VCaP (cell line): ENCODE measurements around the gene MAML1.

Experiments
- H3K27ac ChIP-seq: fragments of 450-650 bp; 2 replicates; pipeline ENCODE4 v1.5.1; 2017
- CTCF ChIP-seq: fragments of 450-650 bp; conservative IDR thresholded peaks from 2 replicates; pipeline ENCODE4 v1.5.1; 2017; ENCODE audit warnings: mild to moderate bottlenecking, moderate library complexity

MAML1 gene

GRCh38 chr5:179758955-179759354 is 26.3 kb downstream of the MAML1 start:
- H3K27ac ChIP-seq = no peak overlapping the region
- TF ChIP-seq CTCF = no peak

GRCh38 chr5:179759581-179760551 is 27.2 kb downstream of the MAML1 start:
- no peak for TF ChIP-seq CTCF
- H3K27ac ChIP-seq = no peak overlapping the region

GRCh38 chr5:179762079-179762780 is 29.6 kb downstream of the MAML1 start:
- no peak for TF ChIP-seq CTCF
- H3K27ac ChIP-seq = peak overlapping the region; percentile 44

GRCh38 chr5:179762781-179763176 is 30.2 kb downstream of the MAML1 start:
- TF ChIP-seq CTCF = 0 out of 2 replicates have a peak, but pooled peaks have one; percentile 48
- peak overlapping the region; percentile 44 for H3K27ac ChIP-seq

GRCh38 chr5:179763215-179763945 is 30.8 kb downstream of the MAML1 start:
- peak; percentile 99 for TF ChIP-seq CTCF
- peak overlapping the region; percentile 44 for H3K27ac ChIP-seq

- no peak for TF ChIP-seq CTCF
- H3K27ac ChIP-seq = peak overlapping the region; percentile 44
Measured at GRCh38 chr5:179764056-179764455, 31.4 kb downstream of the MAML1 start.

GRCh38 chr5:179765400-179765799 is 32.8 kb downstream of the MAML1 start:
- no peak for TF ChIP-seq CTCF
- H3K27ac ChIP-seq = no peak overlapping the region
